Stimulated activated naive B cell treated with anti-CD40 and anti-IgM and Interleukin-4, amounts not matched to agents 10 μg/mL and 1 μg/mL and 100 μg/mL, for 72 hours (primary cell): ENCODE results near the gene OR51G1.

Source experiments
- ATAC-seq, 2 donors: fragments of 150-1000 bp; cut with Tn5 transposase; replicated peaks; 2 replicates each; pipeline ENCODE4 v1.10.0; 2021; ENCODE audit warnings: moderate library complexity in 1 of 2
- DNase-seq: peaks from one replicate; pipeline ENCODE4 v3.0.0; 2021
- H3K27ac Mint-ChIP-seq: one replicate; pipeline ENCODE4 v1.8.0; 2022; ENCODE audit warnings: mild to moderate bottlenecking, mixed read lengths
- H3K27me3 Mint-ChIP-seq, 2 donors: one replicate each; pipeline ENCODE4 v1.8.0; 2022; ENCODE audit warnings: mixed read lengths in 2 of 2
- H3K36me3 Mint-ChIP-seq, 2 donors: one replicate each; pipeline ENCODE4 v1.8.0; 2022; ENCODE audit warnings: mixed read lengths in 2 of 2, mild to moderate bottlenecking in 1 of 2
- H3K4me1 Mint-ChIP-seq, 2 donors: one replicate each; pipeline ENCODE4 v1.8.0; 2022; ENCODE audit warnings: mixed read lengths in 2 of 2, mild to moderate bottlenecking in 1 of 2
- H3K4me3 Mint-ChIP-seq, 2 donors: one replicate each; pipeline ENCODE4 v1.8.0; 2022; ENCODE audit warnings: mild to moderate bottlenecking in 2 of 2, mixed read lengths in 2 of 2, moderate library complexity in 1 of 2
- H3K9me3 Mint-ChIP-seq, 2 donors: one replicate each; pipeline ENCODE4 v1.8.0; 2022; ENCODE audit warnings: mixed read lengths in 2 of 2, mild to moderate bottlenecking in 1 of 2

OR51G1 gene

DNA sequence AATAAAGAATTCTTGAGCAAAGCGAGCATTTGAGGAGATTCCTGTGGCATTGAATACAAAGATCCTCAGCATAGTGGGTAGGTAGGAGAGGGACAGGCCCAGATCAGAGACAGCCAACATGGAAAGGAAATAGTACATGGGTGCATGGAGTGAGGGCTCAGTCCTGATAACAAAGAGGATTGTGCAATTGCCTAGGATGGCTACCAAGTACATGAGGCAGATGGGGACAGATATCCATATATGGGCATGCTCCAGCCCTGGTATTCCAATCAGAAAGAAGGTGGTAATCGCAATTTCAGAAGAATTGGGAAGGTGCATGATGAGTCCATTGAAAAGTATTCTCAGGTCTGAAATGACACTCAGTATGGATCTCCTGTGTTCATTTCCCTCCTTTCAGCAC, 33.9 kb downstream of the OR51G1 start:
- DNase-seq (no peak), ATAC-seq (no peak)
- Mint-ChIP-seq H3K4me3 (no peak overlapping the region), H3K9me3 (no peaks in the 10 kb centered on the region), H3K4me1 (no peaks in the 10 kb centered on the region), H3K36me3 (no peaks in the 10 kb centered on the region), H3K27ac (no peak overlapping the region), H3K27me3 (no peaks in the 10 kb centered on the region)

DNA sequence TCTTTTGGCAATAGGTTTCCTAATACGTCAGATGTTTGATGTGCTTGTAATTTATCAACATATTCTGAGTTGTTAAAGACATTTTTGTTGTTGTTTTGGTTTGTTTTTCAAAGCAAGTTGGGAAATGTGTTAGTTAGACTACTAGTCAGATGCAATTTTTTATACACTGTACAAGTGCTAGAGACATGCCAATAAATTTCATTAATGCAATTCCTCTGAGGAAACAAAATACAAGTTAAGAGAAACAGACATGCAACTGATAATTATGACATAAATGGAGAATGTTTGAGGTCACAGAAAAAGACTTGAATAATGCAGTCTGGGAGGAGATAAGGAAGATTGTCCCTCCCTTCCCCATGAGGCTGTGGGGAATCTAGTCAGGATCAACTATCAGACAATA, 36.5 kb downstream of the OR51G1 start:
- no peaks in the 10 kb centered on the region for H3K9me3 Mint-ChIP-seq
- no peak for ATAC-seq

DNA sequence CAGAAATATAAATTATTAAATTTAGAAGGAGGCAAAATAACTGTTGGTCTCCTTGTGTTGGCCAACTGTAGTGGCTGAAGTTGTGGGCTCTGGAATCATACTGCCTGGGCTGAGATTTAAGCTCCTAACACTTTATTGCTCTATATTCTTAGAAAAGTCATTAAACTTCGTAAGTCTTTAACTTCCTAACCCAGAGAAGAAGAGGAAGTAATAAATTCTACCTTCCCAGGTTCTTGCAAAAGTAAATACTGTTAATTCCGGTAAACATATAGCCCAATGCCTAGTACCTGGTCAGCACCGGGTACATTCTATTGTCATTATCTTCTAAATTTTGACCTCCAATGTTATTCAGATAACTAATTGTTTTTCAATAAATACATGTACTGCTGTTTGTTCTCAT, 38.0 kb downstream of the OR51G1 start:
- ATAC-seq (no peak), DNase-seq (no peak)
- Mint-ChIP-seq H3K9me3 (no peaks in the 10 kb centered on the region), H3K27ac (no peak overlapping the region), H3K27me3 (no peaks in the 10 kb centered on the region), H3K4me1 (no peaks in the 10 kb centered on the region), H3K4me3 (no peak overlapping the region), H3K36me3 (no peaks in the 10 kb centered on the region)

More for the DNA sequence above, 36.5 kb downstream of the OR51G1 start:
- DNase-seq = no peak
- no peak overlapping the region for H3K4me3 Mint-ChIP-seq
- H3K36me3 Mint-ChIP-seq = no peaks in the 10 kb centered on the region
- H3K4me1 Mint-ChIP-seq = no peaks in the 10 kb centered on the region
- no peaks in the 10 kb centered on the region for H3K27me3 Mint-ChIP-seq
- H3K27ac Mint-ChIP-seq = no peak overlapping the region

DNA sequence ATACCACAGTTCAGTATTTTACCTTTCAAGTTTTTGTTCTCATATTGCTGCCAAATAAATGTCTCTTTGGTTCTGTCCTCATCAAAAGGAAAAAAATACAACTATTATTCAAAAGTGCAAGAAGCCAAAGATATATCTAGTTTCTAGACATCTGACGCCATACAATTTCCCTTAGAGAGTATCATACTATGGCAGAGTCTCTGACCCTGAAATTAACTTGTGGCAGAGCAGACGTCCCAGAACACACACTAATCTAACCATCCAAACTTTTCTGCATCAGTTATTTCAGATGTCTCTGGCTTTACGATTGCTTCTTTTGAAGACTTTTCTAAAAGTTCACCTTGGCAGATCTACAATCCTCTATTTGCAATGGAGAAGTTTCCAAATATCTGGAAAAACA, 39.8 kb downstream of the OR51G1 start:
- H3K4me1 Mint-ChIP-seq = no peaks in the 10 kb centered on the region
- DNase-seq (no peak), ATAC-seq (no peak)
- no peaks in the 10 kb centered on the region for H3K27me3 Mint-ChIP-seq
- no peaks in the 10 kb centered on the region for H3K36me3 Mint-ChIP-seq
- no peak overlapping the region for H3K4me3 Mint-ChIP-seq
- H3K9me3 Mint-ChIP-seq = no peaks in the 10 kb centered on the region
- H3K27ac Mint-ChIP-seq = no peak overlapping the region

DNA sequence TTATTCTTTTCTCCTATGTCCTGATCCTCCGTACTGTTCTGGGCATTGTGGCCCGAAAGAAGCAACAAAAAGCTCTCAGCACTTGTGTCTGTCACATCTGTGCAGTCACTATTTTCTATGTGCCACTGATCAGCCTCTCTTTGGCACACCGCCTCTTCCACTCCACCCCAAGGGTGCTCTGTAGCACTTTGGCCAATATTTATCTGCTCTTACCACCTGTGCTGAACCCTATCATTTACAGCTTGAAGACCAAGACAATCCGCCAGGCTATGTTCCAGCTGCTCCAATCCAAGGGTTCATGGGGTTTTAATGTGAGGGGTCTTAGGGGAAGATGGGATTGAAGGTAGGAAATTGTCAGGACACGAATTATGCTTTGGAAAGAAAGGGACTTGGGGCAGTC, 41.6 kb downstream of the OR51G1 start:
- H3K9me3 Mint-ChIP-seq = no peaks in the 10 kb centered on the region
- no peak overlapping the region for H3K27ac Mint-ChIP-seq
- H3K36me3 Mint-ChIP-seq = no peaks in the 10 kb centered on the region
- no peak for DNase-seq
- H3K4me3 Mint-ChIP-seq = no peak overlapping the region
- H3K4me1 Mint-ChIP-seq = no peaks in the 10 kb centered on the region
- ATAC-seq = no peak
- no peaks in the 10 kb centered on the region for H3K27me3 Mint-ChIP-seq

DNA sequence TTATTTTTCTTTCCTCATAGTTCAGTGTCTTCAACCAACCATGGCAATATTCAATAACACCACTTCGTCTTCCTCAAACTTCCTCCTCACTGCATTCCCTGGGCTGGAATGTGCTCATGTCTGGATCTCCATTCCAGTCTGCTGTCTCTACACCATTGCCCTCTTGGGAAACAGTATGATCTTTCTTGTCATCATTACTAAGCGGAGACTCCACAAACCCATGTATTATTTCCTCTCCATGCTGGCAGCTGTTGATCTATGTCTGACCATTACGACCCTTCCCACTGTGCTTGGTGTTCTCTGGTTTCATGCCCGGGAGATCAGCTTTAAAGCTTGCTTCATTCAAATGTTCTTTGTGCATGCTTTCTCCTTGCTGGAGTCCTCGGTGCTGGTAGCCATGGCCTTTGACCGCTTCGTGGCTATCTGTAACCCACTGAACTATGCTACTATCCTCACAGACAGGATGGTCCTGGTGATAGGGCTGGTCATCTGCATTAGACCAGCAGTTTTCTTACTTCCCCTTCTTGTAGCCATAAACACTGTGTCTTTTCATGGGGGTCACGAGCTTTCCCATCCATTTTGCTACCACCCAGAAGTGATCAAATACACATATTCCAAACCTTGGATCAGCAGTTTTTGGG, 42.2 kb downstream of the OR51G1 start, which contains the start of gene OR51T1:
OR51T1 (plus strand) TSS at position 41 of the 641 bp plus-strand sequence; CDS start at position 41, 0 bp downstream.
- ATAC-seq (no peak), DNase-seq (no peak)
- H3K27me3 Mint-ChIP-seq = no peaks in the 10 kb centered on the region
- H3K4me3 Mint-ChIP-seq = no peak within 1 kb of the TSS
- H3K9me3 Mint-ChIP-seq = no peaks in the 10 kb centered on the region
- no peaks in the 10 kb centered on the region for H3K36me3 Mint-ChIP-seq
- H3K4me1 Mint-ChIP-seq = no peaks in the 10 kb centered on the region
- H3K27ac Mint-ChIP-seq = no peak within 1 kb of the TSS

DNA sequence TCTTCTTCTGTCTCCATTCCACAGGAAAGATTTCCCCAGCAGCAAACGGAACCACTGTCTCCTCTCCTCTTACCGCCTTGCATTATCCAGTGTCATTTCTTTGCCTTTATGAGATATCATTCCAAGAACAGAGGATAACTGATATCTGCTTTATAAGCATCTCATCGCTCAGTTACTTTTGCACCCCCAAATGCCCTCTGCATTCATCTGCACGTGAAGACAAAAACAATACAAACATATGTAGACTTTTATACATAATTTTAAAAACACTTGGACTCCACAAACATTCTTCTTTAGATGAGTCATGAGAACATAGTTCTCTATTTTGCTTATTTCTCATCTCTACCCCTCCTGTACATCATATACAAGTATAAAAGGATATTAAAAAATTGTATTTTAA, 43.0 kb downstream of the OR51G1 start:
- no peaks in the 10 kb centered on the region for H3K4me1 Mint-ChIP-seq
- no peaks in the 10 kb centered on the region for H3K9me3 Mint-ChIP-seq
- no peaks in the 10 kb centered on the region for H3K36me3 Mint-ChIP-seq
- no peak overlapping the region for H3K27ac Mint-ChIP-seq
- H3K4me3 Mint-ChIP-seq = no peak overlapping the region
- H3K27me3 Mint-ChIP-seq = no peaks in the 10 kb centered on the region
- no peak for ATAC-seq
- no peak for DNase-seq
